ENCODE measurements around the gene NUP35.
"Not testable (repeated sequence)": the region's sequence is repeated elsewhere in the genome, so short reads cannot be mapped to it uniquely, and the experiment has no call there.

Gene NUP35

GRCh38 chr2:183134016-183134415 lies 9.8 kb downstream of the NUP35 start:
- DNase-seq (ENCODE audit: low read depth in 1 of 2, low spot score in 1 of 2) = no peak

- DNase-seq (ENCODE audit: low read depth in 1 of 2, low spot score in 1 of 2) = no peak
Observed at GRCh38 chr2:183148955-183149354, 24.7 kb downstream of the NUP35 start.

- DNase-seq (ENCODE audit: low read depth in 1 of 2, low spot score in 1 of 2) = no peak
Observed at GRCh38 chr2:183149489-183149888, 25.2 kb downstream of the NUP35 start.

GRCh38 chr2:183152280-183152679 lies 28.0 kb downstream of the NUP35 start:
- not testable (repeated sequence) for DNase-seq (ENCODE audit: low read depth in 1 of 2, low spot score in 1 of 2)

GRCh38 chr2:183153967-183154366 lies 29.7 kb downstream of the NUP35 start:
- no peak for DNase-seq (ENCODE audit: low read depth in 1 of 2, low spot score in 1 of 2)

GRCh38 chr2:183154772-183155171 lies 30.5 kb downstream of the NUP35 start:
- DNase-seq (ENCODE audit: low read depth in 1 of 2, low spot score in 1 of 2) = not testable (repeated sequence)

GRCh38 chr2:183157131-183157530 lies 32.9 kb downstream of the NUP35 start:
- no peak for DNase-seq (ENCODE audit: low read depth in 1 of 2, low spot score in 1 of 2)

- no peak for DNase-seq (ENCODE audit: low read depth in 1 of 2, low spot score in 1 of 2)
Observed at GRCh38 chr2:183162362-183162761, 38.1 kb downstream of the NUP35 start.

GRCh38 chr2:183163821-183164649 lies 39.8 kb downstream of the NUP35 start:
- no peak for DNase-seq (ENCODE audit: low read depth in 1 of 2, low spot score in 1 of 2)

- no peak for DNase-seq (ENCODE audit: low read depth in 1 of 2, low spot score in 1 of 2)
Observed at GRCh38 chr2:183164650-183165015, 40.4 kb downstream of the NUP35 start.

GRCh38 chr2:183166210-183166609 lies 42.0 kb downstream of the NUP35 start:
- no peak for DNase-seq (ENCODE audit: low read depth in 1 of 2, low spot score in 1 of 2)

- not testable (repeated sequence) for DNase-seq (ENCODE audit: low read depth in 1 of 2, low spot score in 1 of 2)
Observed at GRCh38 chr2:183166976-183167375, 42.7 kb downstream of the NUP35 start.

GRCh38 chr2:183172220-183172887 lies 48.1 kb downstream of the NUP35 start:
- no peak for DNase-seq (ENCODE audit: low read depth in 1 of 2, low spot score in 1 of 2)

- DNase-seq (ENCODE audit: low read depth in 1 of 2, low spot score in 1 of 2) = no peak
Observed at GRCh38 chr2:183179156-183179555, 54.9 kb downstream of the NUP35 start.

GRCh38 chr2:183185534-183185933 lies 61.3 kb downstream of the NUP35 start:
- no peak for DNase-seq (ENCODE audit: low read depth in 1 of 2, low spot score in 1 of 2)

GRCh38 chr2:183186296-183186695 lies 62.1 kb downstream of the NUP35 start:
- DNase-seq (ENCODE audit: low read depth in 1 of 2, low spot score in 1 of 2) = no peak

- DNase-seq (ENCODE audit: low read depth in 1 of 2, low spot score in 1 of 2) = no peak
Observed at GRCh38 chr2:183186766-183187165, 62.5 kb downstream of the NUP35 start.

- no peak for DNase-seq (ENCODE audit: low read depth in 1 of 2, low spot score in 1 of 2)
Observed at GRCh38 chr2:183192343-183192742, 68.1 kb downstream of the NUP35 start.

- no peak for DNase-seq (ENCODE audit: low read depth in 1 of 2, low spot score in 1 of 2)
Observed at GRCh38 chr2:183193904-183194303, 69.7 kb downstream of the NUP35 start.

- DNase-seq (ENCODE audit: low read depth in 1 of 2, low spot score in 1 of 2) = no peak
Observed at GRCh38 chr2:183195397-183195796, 71.2 kb downstream of the NUP35 start.

- DNase-seq (ENCODE audit: low read depth in 1 of 2, low spot score in 1 of 2) = no peak
Observed at GRCh38 chr2:183195998-183196409, 71.8 kb downstream of the NUP35 start.

- no peak for DNase-seq (ENCODE audit: low read depth in 1 of 2, low spot score in 1 of 2)
Observed at GRCh38 chr2:183204397-183204796, 80.2 kb downstream of the NUP35 start.

- no peak for DNase-seq (ENCODE audit: low read depth in 1 of 2, low spot score in 1 of 2)
Observed at GRCh38 chr2:183207110-183207509, 82.9 kb downstream of the NUP35 start.

Data from activated T-helper 1 cell treated with anti-CD3 and anti-CD28 coated beads, Interleukin-2, amount 50 U/mL, for 16 hours (primary cell).